Adrenal gland (tissue), 5 donors: Measurements from ENCODE around the gene PRTFDC1.

Source experiments
- CTCF ChIP-seq, 6 experiments: fragments of 450-650 bp in 4 of 6; fragments of 200-600 bp in 2 of 6; sonication (generic) in 1 of 6; IDR thresholded peaks; 1 replicate in 5 of 6; 2 replicates in 1 of 6; pipeline versions ENCODE4 v1.5.1 to v1.8.0; 2016 to 2021; ENCODE audit warnings: antibody characterized with exemption in 6 of 6, mild to moderate bottlenecking in 2 of 6, moderate library complexity in 1 of 6
- POLR2A ChIP-seq, 2 donors: fragments of 450-650 bp; IDR thresholded peaks; one replicate each; pipeline ENCODE4 v1.6.1; 2017; ENCODE audit warnings: antibody characterized with exemption in 2 of 2, mild to moderate bottlenecking in 2 of 2, moderate library complexity in 1 of 2
- donor health status: DM: no; HTN: no; CAD: no.

- TF ChIP-seq CTCF (IDR thresholded peaks at IDR 0.05) (peak in 4 of 6 experiments; percentile 3 to 33 (median 22)), POLR2A (IDR thresholded peaks at IDR 0.05) (no peak)
Observed at GRCh38 chr10:24944512-24945255, 7.7 kb downstream of the PRTFDC1 start.
